ENCODE data around the gene SYT2. TPM values are rescaled to one million over a fixed set of nuclear protein-coding genes. Genes with fewer than 3 reads are reported as not detected.
"Not testable (repeated sequence)": the region's sequence is repeated elsewhere in the genome, so short reads cannot be mapped to it uniquely, and the experiment has no call there.

Gene SYT2
- total RNA-seq, 1 experiment from 2014 or later = not detected

- POLR2A ChIA-PET (ENCODE audit: unreplicated experiment) = no interaction called here
Measured at GRCh38 chr1:202725526-202725925, 15.3 kb upstream of the SYT2 start.

GRCh38 chr1:202723708-202724107 lies 13.5 kb upstream of the SYT2 start:
- CTCF ChIA-PET = interaction anchor here (0.6 kb wide), 1 partner anchor 569 kb away, joined by 4 read pairs; no protein-coding TSS in a partner anchor
- POLR2A ChIA-PET (ENCODE audit: unreplicated experiment) = no interaction called here
- Histone ChIP-seq H3K9ac (ENCODE audit: low read length) (no peak overlapping the region), H3K4me2 (ENCODE audit: low read length) (no peak overlapping the region), H3F3A (ENCODE audit: low read length, unreplicated experiment) (no peaks in the 10 kb centered on the region), H3K9me2 (replicated peaks; ENCODE audit: low read length) (no peaks in the 10 kb centered on the region), H2AFZ (ENCODE audit: low read length) (no peak overlapping the region), H3K36me3 (ENCODE audit: low read depth, low read length) (no peaks in the 10 kb centered on the region), H4K20me1 (ENCODE audit: low read length) (no peaks in the 10 kb centered on the region), H3K79me2 (ENCODE audit: low read length) (no peaks in the 10 kb centered on the region), H3K9me3 (ENCODE audit: low read length) (no peaks in the 10 kb centered on the region), H3K27ac (ENCODE audit: low read length) (no peak overlapping the region), H3K27me3 (ENCODE audit: low read length) (no peaks in the 10 kb centered on the region), H3K4me3 (ENCODE audit: low read length) (no peak overlapping the region), H3K4me1 (ENCODE audit: insufficient read depth, low read length) (no peaks in the 10 kb centered on the region; the same call in 1 of the 2 replicates)
- no TSS peak for BruUV-seq (replicated peaks)
- DNase-seq (no peak), ATAC-seq (no peak)
- TF ChIP-seq EZH2phosphoT487 (IDR thresholded peaks at IDR 0.05; ENCODE audit: borderline replicate concordance, low read length) (no peak), CTCF (conservative IDR thresholded peaks at IDR 0.05; ENCODE audit: low read depth, low read length) (no peak), EZH2 (IDR thresholded peaks at IDR 0.05; ENCODE audit: low read length, unreplicated experiment) (no peak)
- intact Hi-C loops (cut with micrococcal nuclease) = no loop called here

More at GRCh38 chr1:202725526-202725925, 15.3 kb upstream of the SYT2 start:
- H3F3A ChIP-seq (ENCODE audit: low read length, unreplicated experiment) = no peaks in the 10 kb centered on the region
- H3K27ac ChIP-seq (ENCODE audit: low read length) = no peak overlapping the region
- H3K9me3 ChIP-seq (ENCODE audit: low read length) = no peaks in the 10 kb centered on the region
- intact Hi-C loops (cut with micrococcal nuclease) = no loop called here
- no peak for DNase-seq
- no peak overlapping the region for H3K4me3 ChIP-seq (ENCODE audit: low read length)
- no peaks in the 10 kb centered on the region for H3K4me1 ChIP-seq (ENCODE audit: insufficient read depth, low read length)
- H3K36me3 ChIP-seq (ENCODE audit: low read depth, low read length) = no peaks in the 10 kb centered on the region; the same call in 1 of the 2 replicates
- no peak overlapping the region for H2AFZ ChIP-seq (ENCODE audit: low read length)
- TF ChIP-seq EZH2 (IDR thresholded peaks at IDR 0.05; ENCODE audit: low read length, unreplicated experiment) (no peak), CTCF (conservative IDR thresholded peaks at IDR 0.05; ENCODE audit: low read depth, low read length) (no peak), EZH2phosphoT487 (IDR thresholded peaks at IDR 0.05; ENCODE audit: borderline replicate concordance, low read length) (no peak)
- no peaks in the 10 kb centered on the region for H3K27me3 ChIP-seq (ENCODE audit: low read length)
- no peaks in the 10 kb centered on the region for H4K20me1 ChIP-seq (ENCODE audit: low read length)
- no peak for ATAC-seq
- BruUV-seq (replicated peaks) = no TSS peak
- H3K9ac ChIP-seq (ENCODE audit: low read length) = no peak overlapping the region
- CTCF ChIA-PET = no interaction called here
- H3K4me2 ChIP-seq (ENCODE audit: low read length) = no peak overlapping the region
- no peaks in the 10 kb centered on the region for H3K9me2 ChIP-seq (replicated peaks; ENCODE audit: low read length)
- H3K79me2 ChIP-seq (ENCODE audit: low read length) = no peaks in the 10 kb centered on the region

GRCh38 chr1:202723046-202723445 lies 12.8 kb upstream of the SYT2 start:
- H3K27ac ChIP-seq (ENCODE audit: low read length); H3K9ac ChIP-seq (ENCODE audit: low read length); DNase-seq; H3K79me2 ChIP-seq (ENCODE audit: low read length); H3K36me3 ChIP-seq (ENCODE audit: low read depth, low read length); H3K27me3 ChIP-seq (ENCODE audit: low read length); H3K9me3 ChIP-seq (ENCODE audit: low read length); H2AFZ ChIP-seq (ENCODE audit: low read length); intact Hi-C loops (cut with micrococcal nuclease); H3K4me1 ChIP-seq (ENCODE audit: insufficient read depth, low read length); H3K4me3 ChIP-seq (ENCODE audit: low read length); BruUV-seq (replicated peaks); POLR2A ChIA-PET (ENCODE audit: unreplicated experiment); H4K20me1 ChIP-seq (ENCODE audit: low read length); H3F3A ChIP-seq (ENCODE audit: low read length, unreplicated experiment); H3K9me2 ChIP-seq (replicated peaks; ENCODE audit: low read length); ATAC-seq; H3K4me2 ChIP-seq (ENCODE audit: low read length): not testable (repeated sequence)
- CTCF ChIA-PET = interaction anchor here (0.6 kb wide), 2 partner anchors 206 to 568 kb away, joined by 3 to 4 read pairs; no protein-coding TSS in a partner anchor

All from PC-3 (cell line).